Esophagus muscularis mucosa (tissue), 4 donors: ENCODE measurements around the gene MAST4. TPM values are rescaled to one million over a fixed set of nuclear protein-coding genes. Genes with fewer than 3 reads are reported as not detected.

Experiments
- DNase-seq: peaks from one replicate; pipeline ENCODE4 v3.0.0-alpha.2; 2017; ENCODE audit errors: extremely low spot score
- H3K27ac ChIP-seq, 4 donors: fragments of 200-600 bp; sonication (generic); replicated peaks in 1 of 4; 1 replicate in 3 of 4; 2 replicates in 1 of 4; pipeline ENCODE4 v1.5.1; 2016 to 2019; ENCODE audit warnings: mild to moderate bottlenecking in 1 of 4
- H3K27me3 ChIP-seq, 4 donors: fragments of 200-600 bp; sonication (generic); one replicate each; pipeline versions ENCODE4 v1.5.1 to v1.6.0; 2016 to 2019
- H3K36me3 ChIP-seq, 4 donors: fragments of 200-600 bp; sonication (generic); one replicate each; pipeline ENCODE4 v1.5.1; 2016 to 2019
- H3K4me1 ChIP-seq, 4 donors: fragments of 200-600 bp; sonication (generic); one replicate each; pipeline ENCODE4 v1.5.1; 2016 to 2019
- H3K4me3 ChIP-seq, 4 donors: fragments of 200-600 bp; sonication (generic); 1 replicate in 2 of 4; 2 replicates in 2 of 4; pipeline ENCODE4 v1.5.1; 2016 to 2019; ENCODE audit warnings: mild to moderate bottlenecking in 4 of 4, moderate library complexity in 1 of 4
- H3K9me3 ChIP-seq, 4 donors: fragments of 200-600 bp; sonication (generic); 1 replicate in 3 of 4; 2 replicates in 1 of 4; pipeline ENCODE4 v1.5.1; 2016 to 2019
- CTCF ChIP-seq, 3 experiments: fragments of 200-600 bp in 2 of 3; fragments of 450-650 bp in 1 of 3; sonication (generic) in 2 of 3; IDR thresholded peaks; one replicate each; pipeline ENCODE4 v1.5.1; 2017 to 2019; ENCODE audit warnings: antibody characterized with exemption in 3 of 3, mild to moderate bottlenecking in 2 of 3, moderate library complexity in 1 of 3
- EP300 ChIP-seq: sonication (generic); formaldehyde crosslinking; IDR thresholded peaks from one replicate; pipeline ENCODE4 v1.6.1; 2017; ENCODE audit warnings: antibody characterized with exemption
- POLR2A ChIP-seq: fragments of 450-650 bp; IDR thresholded peaks from one replicate; pipeline ENCODE4 v1.6.1; 2017; ENCODE audit warnings: antibody characterized with exemption, moderate library complexity, mild to moderate bottlenecking, low read depth
- POLR2AphosphoS5 ChIP-seq, 2 donors: sonication (generic); formaldehyde crosslinking; IDR thresholded peaks; one replicate each; pipeline ENCODE4 v1.6.1; 2017; ENCODE audit warnings: antibody characterized with exemption in 2 of 2
- WGBS: methylation state at CpG from one replicate; pipeline ENCODE4 v1.1.5; 2018; 5-methylcytosine and 5-hydroxymethylcytosine counted together
- intact Hi-C: fragments of 100-400 bp; cut with DNase I; formaldehyde crosslinking; loops from one replicate; pipeline ENCODE4 v1.15.1; 2023
- total RNA-seq, 4 donors: library from RNA; depleted of rRNA; stranded (reverse); fragments of >200 nt; gene quantifications; one replicate each; pipeline versions ENCODE4 v1.1.0 to v1.2.1, GENCODE V29; 2016

The MAST4 gene
- total RNA-seq, 4 donors from 2014 or later = 26.2 to 39.7 (median 35.8) TPM

DNA sequence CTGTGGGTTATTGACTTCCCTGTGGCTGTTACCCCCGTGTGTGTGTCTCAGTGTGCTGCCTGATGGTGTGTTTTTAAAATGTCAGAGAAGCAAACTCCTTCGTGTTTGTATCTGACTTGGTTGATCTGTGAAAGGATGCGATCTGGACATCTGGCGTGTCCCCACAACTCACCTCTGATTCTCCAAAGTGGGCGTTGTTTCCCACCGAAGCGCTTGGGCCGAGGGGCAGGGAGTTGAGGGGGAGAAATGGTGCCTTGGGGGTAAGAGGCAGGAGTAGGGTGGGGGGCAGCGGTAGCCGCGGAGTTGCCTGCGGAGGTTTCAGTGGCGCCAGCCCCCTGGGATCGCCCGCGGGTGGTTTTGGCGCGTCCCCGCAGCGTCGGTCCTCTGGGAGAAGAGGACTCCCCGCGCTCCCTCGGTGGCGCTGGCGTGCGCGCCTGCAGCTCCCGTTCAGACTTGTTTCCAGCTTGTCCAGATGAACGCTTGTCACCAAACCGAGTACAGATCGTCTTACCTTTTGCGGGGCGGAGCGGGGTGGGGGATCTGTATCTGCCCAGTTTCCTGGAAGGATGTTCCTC, 1.1 kb downstream of the MAST4 start:
- no peaks in the 10 kb centered on the region for H3K9me3 ChIP-seq
- H3K4me3 ChIP-seq = peak overlapping the region; percentile 60 to 74 (median 70)
- intact Hi-C loops = no loop called here
- DNase-seq = no peak
- no peak for TF ChIP-seq EP300
- TF ChIP-seq POLR2AphosphoS5 (IDR thresholded peaks at IDR 0.05) = no peak
- no peak for TF ChIP-seq POLR2A
- TF ChIP-seq CTCF (IDR thresholded peaks at IDR 0.05) = no peak
- H3K4me1 ChIP-seq = peaks cover 16 to 26% (median 24%) of the 10 kb centered on the region in 4 donors
- no peak overlapping the region for H3K27ac ChIP-seq
- WGBS = 1% methylated on average over 21 of the region's 35 CpGs
- H3K36me3 ChIP-seq = no peaks in the 10 kb centered on the region
- peaks cover 0 to 86% (median 14%) of the 10 kb centered on the region in 4 donors for H3K27me3 ChIP-seq

- intact Hi-C loops = no loop called here
- no peak for DNase-seq
- H3K4me1 ChIP-seq = peaks cover 2 to 12% (median 3%) of the 10 kb centered on the region in 4 donors
- no peaks in the 10 kb centered on the region for H3K9me3 ChIP-seq
- no peak for TF ChIP-seq POLR2AphosphoS5 (IDR thresholded peaks at IDR 0.05)
- TF ChIP-seq CTCF (IDR thresholded peaks at IDR 0.05) = no peak
- TF ChIP-seq POLR2A = no peak
- TF ChIP-seq EP300 = no peak
- peaks cover 0 to 49% (median 12%) of the 10 kb centered on the region in 4 donors for H3K27me3 ChIP-seq
- H3K27ac ChIP-seq = no peak overlapping the region
- no peaks in the 10 kb centered on the region for H3K36me3 ChIP-seq
- WGBS = 93% methylated on average over 1 of the region's 1 CpG
- no peak overlapping the region for H3K4me3 ChIP-seq
Measured at GRCh38 chr5:66602621-66603020, 6.4 kb downstream of the MAST4 start.

- Histone ChIP-seq H3K27me3 (peaks cover 0 to 44% (median 8%) of the 10 kb centered on the region in 4 donors), H3K27ac (no peak overlapping the region), H3K36me3 (no peaks in the 10 kb centered on the region), H3K4me1 (peaks cover 0 to 9% (median 0%) of the 10 kb centered on the region in 4 donors), H3K4me3 (no peak overlapping the region), H3K9me3 (no peaks in the 10 kb centered on the region)
- TF ChIP-seq POLR2A (no peak), EP300 (no peak), POLR2AphosphoS5 (IDR thresholded peaks at IDR 0.05) (no peak), CTCF (IDR thresholded peaks at IDR 0.05) (no peak)
- WGBS = 72% methylated on average over 1 of the region's 1 CpG
- intact Hi-C loops = no loop called here
- DNase-seq = no peak
Measured at GRCh38 chr5:66603164-66603563, 7.0 kb downstream of the MAST4 start.

GRCh38 chr5:66603881-66604280, 7.7 kb downstream of the MAST4 start:
- H3K4me1 ChIP-seq = peaks cover 0 to 4% (median 0%) of the 10 kb centered on the region in 4 donors
- H3K4me3 ChIP-seq = no peak overlapping the region
- no peak overlapping the region for H3K27ac ChIP-seq
- H3K27me3 ChIP-seq = peaks cover 0 to 37% (median 3%) of the 10 kb centered on the region in 4 donors
- no peak for TF ChIP-seq EP300
- H3K36me3 ChIP-seq = no peaks in the 10 kb centered on the region
- DNase-seq = no peak
- WGBS = 95% methylated on average over 4 of the region's 4 CpGs
- intact Hi-C loops = no loop called here
- H3K9me3 ChIP-seq = no peaks in the 10 kb centered on the region

GRCh38 chr5:66606713-66607112, 10.5 kb downstream of the MAST4 start:
- H3K9me3 ChIP-seq = no peaks in the 10 kb centered on the region
- TF ChIP-seq POLR2AphosphoS5 (IDR thresholded peaks at IDR 0.05) (no peak), POLR2A (no peak), CTCF (IDR thresholded peaks at IDR 0.05) (no peak), EP300 (no peak)
- H3K27ac ChIP-seq = no peak overlapping the region
- H3K27me3 ChIP-seq = peaks cover 0 to 9% (median 0%) of the 10 kb centered on the region in 4 donors
- intact Hi-C loops = no loop called here
- no peak for DNase-seq
- no peaks in the 10 kb centered on the region for H3K36me3 ChIP-seq
- WGBS = 97% methylated on average over 2 of the region's 2 CpGs
- H3K4me1 ChIP-seq = no peaks in the 10 kb centered on the region
- no peak overlapping the region for H3K4me3 ChIP-seq
